HEK293 (cell line): ENCODE results near the gene ITPKC.
A peak's percentile ranks its signal among the peaks of the same experiment; 100 is the strongest.

ENCODE experiments used
- CTCF ChIA-PET: fragments of 350-600 bp; formaldehyde crosslinking; extraction: SDS; loops from one replicate; lab custom pipeline; 2021; ENCODE audit warnings: antibody characterized with exemption; lab: Yijun Ruan, JAX
- POLR2A ChIA-PET: fragments of 300-600 bp; formaldehyde crosslinking; extraction: SDS; loops from one replicate; lab custom pipeline; 2020; ENCODE audit warnings: antibody characterized with exemption, inconsistent platforms; lab: Yijun Ruan, JAX
- H3K27ac ChIP-seq: fragments of 200-500 bp; sonication (Bioruptor generic); 2 replicates; pipeline ENCODE4 v1.5.1; 2014; ENCODE audit warnings: low read depth, low read length, control low read depth, inconsistent platforms; ENCODE audit errors: extremely low read depth
- H3K36me3 ChIP-seq, 2 experiments: fragments of 200-500 bp in 1 of 2; sonication (Bioruptor generic) in 1 of 2; 1 replicate in 1 of 2; 2 replicates in 1 of 2; pipeline ENCODE4 v1.5.1; 2014 to 2017; ENCODE audit warnings: inconsistent platforms in 2 of 2, low read length in 2 of 2; ENCODE audit not compliant: control insufficient read depth in 2 of 2, insufficient read depth in 1 of 2
- H3K4me1 ChIP-seq: fragments of 200-500 bp; sonication (Bioruptor generic); 2 replicates; pipeline ENCODE4 v1.5.1; 2014; ENCODE audit warnings: mild to moderate bottlenecking, low read length, inconsistent platforms; ENCODE audit not compliant: control insufficient read depth, insufficient read depth
- H3K4me3 ChIP-seq: 2 replicates; pipeline ENCODE4 v1.5.1; 2011; ENCODE audit warnings: low read depth, mild to moderate bottlenecking, control low read depth, low read length, moderate library complexity
- H3K9me3 ChIP-seq: fragments of 200-500 bp; sonication (Bioruptor generic); 2 replicates; pipeline ENCODE4 v1.5.1; 2014; ENCODE audit warnings: low read depth, low read length, inconsistent platforms; ENCODE audit not compliant: control insufficient read depth, insufficient read depth
- CTCF ChIP-seq: fragments of 450-650 bp; formaldehyde crosslinking; IDR thresholded peaks from 2 replicates; pipeline ENCODE4 v1.5.1; 2016; ENCODE audit warnings: missing biosample characterization, missing genetic modification characterization
- KLF1 ChIP-seq: fragments of 450-650 bp; formaldehyde crosslinking; IDR thresholded peaks from 2 replicates; pipeline ENCODE4 v1.5.1; 2016; ENCODE audit warnings: missing biosample characterization, missing genetic modification characterization
- KLF16 ChIP-seq: fragments of 450-650 bp; formaldehyde crosslinking; IDR thresholded peaks from 2 replicates; pipeline ENCODE4 v1.5.1; 2017; ENCODE audit warnings: missing biosample characterization, missing genetic modification characterization
- KLF8 ChIP-seq: fragments of 450-650 bp; formaldehyde crosslinking; IDR thresholded peaks from 2 replicates; pipeline ENCODE4 v1.5.1; 2016; ENCODE audit warnings: missing biosample characterization, missing genetic modification characterization
- SCRT2 ChIP-seq: fragments of 450-650 bp; formaldehyde crosslinking; IDR thresholded peaks from 2 replicates; pipeline ENCODE4 v1.5.1; 2016; ENCODE audit warnings: missing biosample characterization, missing genetic modification characterization
- SP2 ChIP-seq: fragments of 450-650 bp; formaldehyde crosslinking; IDR thresholded peaks from 2 replicates; pipeline ENCODE4 v1.5.1; 2016; ENCODE audit warnings: missing biosample characterization, missing genetic modification characterization
- ZNF112 ChIP-seq: fragments of 450-650 bp; formaldehyde crosslinking; IDR thresholded peaks from 2 replicates; pipeline ENCODE4 v1.5.0; 2017; ENCODE audit warnings: missing biosample characterization, missing genetic modification characterization
- ZNF155 ChIP-seq: fragments of 450-650 bp; formaldehyde crosslinking; IDR thresholded peaks from 2 replicates; pipeline ENCODE4 v1.5.1; 2016; ENCODE audit warnings: missing biosample characterization, missing genetic modification characterization
- ZNF18 ChIP-seq: fragments of 450-650 bp; formaldehyde crosslinking; IDR thresholded peaks from 2 replicates; pipeline ENCODE4 v1.5.1; 2016; ENCODE audit warnings: missing biosample characterization, missing genetic modification characterization
- ZNF2 ChIP-seq: fragments of 450-650 bp; formaldehyde crosslinking; IDR thresholded peaks from 2 replicates; pipeline ENCODE4 v1.5.1; 2016; ENCODE audit warnings: missing biosample characterization, missing genetic modification characterization
- ZNF416 ChIP-seq: fragments of 450-650 bp; formaldehyde crosslinking; IDR thresholded peaks from 2 replicates; pipeline ENCODE4 v1.5.1; 2016; ENCODE audit warnings: missing biosample characterization, missing genetic modification characterization
- ZNF473 ChIP-seq: fragments of 450-650 bp; formaldehyde crosslinking; IDR thresholded peaks from 2 replicates; pipeline ENCODE4 v1.5.1; 2017; ENCODE audit warnings: missing biosample characterization, missing genetic modification characterization
- ZNF548 ChIP-seq: fragments of 450-650 bp; formaldehyde crosslinking; IDR thresholded peaks from 2 replicates; pipeline ENCODE4 v1.5.1; 2016; ENCODE audit warnings: missing biosample characterization, missing genetic modification characterization
- ZNF571 ChIP-seq: fragments of 450-650 bp; formaldehyde crosslinking; IDR thresholded peaks from 2 replicates; pipeline ENCODE4 v1.5.0; 2017; ENCODE audit warnings: missing biosample characterization, missing genetic modification characterization
- ZNF629 ChIP-seq: fragments of 450-650 bp; formaldehyde crosslinking; IDR thresholded peaks from 2 replicates; pipeline ENCODE4 v1.5.1; 2017; ENCODE audit warnings: missing biosample characterization, missing genetic modification characterization
- ZNF645 ChIP-seq: fragments of 450-650 bp; formaldehyde crosslinking; IDR thresholded peaks from 2 replicates; pipeline ENCODE4; 2016; ENCODE audit warnings: missing biosample characterization, missing genetic modification characterization
- ZNF704 ChIP-seq: fragments of 450-650 bp; formaldehyde crosslinking; IDR thresholded peaks from 2 replicates; pipeline ENCODE4 v1.5.1; 2016; ENCODE audit warnings: missing biosample characterization, missing genetic modification characterization
- ZNF843 ChIP-seq: fragments of 450-650 bp; formaldehyde crosslinking; IDR thresholded peaks from 2 replicates; pipeline ENCODE4 v1.5.1; 2016; ENCODE audit warnings: missing biosample characterization, missing genetic modification characterization
- TF ChIP-seq, protein P1 (sequence below): fragments of 450-650 bp; formaldehyde crosslinking; IDR thresholded peaks from 2 replicates; pipeline ENCODE4 v1.5.1; 2016; ENCODE audit warnings: missing biosample characterization, missing genetic modification characterization
- TF ChIP-seq, protein P2 (sequence below): fragments of 450-650 bp; formaldehyde crosslinking; IDR thresholded peaks from 2 replicates; pipeline ENCODE4 v1.5.1; 2016; ENCODE audit warnings: missing biosample characterization, missing genetic modification characterization, low read depth

ITPKC gene

DNA sequence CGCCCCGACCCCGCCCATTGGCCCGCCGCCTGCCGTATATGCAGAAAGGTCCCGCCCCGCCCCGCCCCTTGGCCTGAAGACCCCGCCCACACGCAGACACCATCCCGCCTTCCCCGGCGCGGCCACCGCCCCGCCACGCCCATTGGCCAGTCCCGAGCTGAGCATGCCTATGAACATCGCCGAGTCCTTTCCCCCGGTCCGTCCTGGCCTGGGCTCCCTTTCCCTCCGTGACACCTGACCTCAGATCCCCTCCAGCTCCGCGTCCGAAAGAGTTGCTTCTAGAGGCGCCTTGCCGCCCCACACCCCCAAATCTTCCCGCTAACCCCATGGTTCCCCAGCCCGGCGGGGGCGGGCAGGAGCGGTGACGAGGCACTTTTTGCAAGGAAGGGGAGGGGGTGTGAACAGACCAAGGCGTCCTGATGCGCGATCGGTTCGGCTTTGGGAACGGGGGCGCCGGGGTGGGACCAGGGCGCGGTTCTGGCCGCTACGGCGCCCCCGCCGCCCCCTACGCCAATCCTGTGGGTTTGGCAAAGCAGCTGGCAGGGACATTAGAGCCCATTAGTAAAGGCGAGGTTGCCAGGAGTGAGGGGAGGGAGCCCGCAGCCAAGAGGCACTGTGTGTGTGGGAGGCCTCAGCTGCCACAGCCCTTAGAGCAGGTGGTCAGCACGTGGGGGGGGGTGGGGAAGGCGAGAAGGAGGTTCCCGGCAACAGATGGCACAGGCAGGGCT is 26.1 kb upstream of the ITPKC start (continued):
- TF ChIP-seq ZNF155: no peak
- no peak for TF ChIP-seq ZNF571
- TF ChIP-seq, all 188 proteins: peak for 61

DNA sequence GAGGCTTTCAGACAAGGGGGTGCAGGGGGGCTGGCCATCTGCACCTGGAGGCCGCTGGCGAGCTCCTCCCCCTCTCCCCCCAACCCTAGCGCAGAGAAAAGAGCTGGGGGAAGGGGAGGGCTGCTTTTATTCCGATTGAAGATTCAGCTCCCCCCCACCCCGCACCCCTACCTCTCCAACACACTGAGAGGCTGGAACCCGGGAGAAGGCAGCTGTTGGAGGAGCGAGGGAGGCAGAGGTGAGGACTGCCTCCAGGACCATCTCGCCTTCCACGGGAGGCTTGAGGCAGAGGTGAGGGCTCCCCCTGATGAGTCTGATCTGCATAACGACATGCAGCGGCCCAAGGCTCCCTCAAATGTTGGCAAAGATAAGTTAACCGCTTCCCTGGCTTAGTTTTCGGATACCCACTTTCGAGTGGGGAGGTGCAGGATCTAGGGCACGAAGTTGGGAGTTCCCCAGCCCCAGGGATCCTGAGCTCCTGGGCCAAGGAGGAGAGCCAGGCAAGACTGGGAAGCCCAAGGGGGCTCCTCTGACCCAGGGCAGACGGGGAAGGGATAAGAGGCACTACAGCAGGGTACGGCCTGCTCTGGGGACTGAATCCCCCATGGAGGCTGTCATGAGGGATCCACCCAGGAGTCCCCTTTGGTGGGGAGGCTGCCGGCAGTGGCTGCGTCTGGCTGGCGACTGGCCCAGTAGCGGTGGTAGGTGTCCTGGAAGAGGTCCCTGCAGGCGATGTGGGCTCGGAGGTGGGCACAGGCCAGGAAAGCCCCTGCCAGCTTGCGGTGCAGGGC is 25.3 kb upstream of the ITPKC start:
- Histone ChIP-seq H3K4me3 (no peak overlapping the region), H3K27ac (peak overlapping the region; percentile 80; the same call in 1 of the 2 replicates), H3K4me1 (peaks cover 16% of the 10 kb centered on the region), H3K9me3 (no peaks in the 10 kb centered on the region), H3K36me3 (peaks cover 24 to 39% of the 10 kb centered on the region in 2 experiments)
- CTCF ChIA-PET: interaction anchor here (0.8 to 1.3 kb wide), 4 partner anchors 25 to 143 kb away, joined by 3 to 5 read pairs (median 4); partner anchors contain the start of gene COQ8B
- POLR2A ChIA-PET: interaction anchor here (1.1 to 2.3 kb wide), 6 partner anchors 8 to 86 kb away, joined by 4 to 16 read pairs (median 9); partner anchors contain the start of genes ACTMAP, COQ8B, ITPKC and RAB4B
- TF ChIP-seq ZNF645 (tag by site-specific recombination) (no peak), KLF8 (no peak), ZNF112 (tag by site-specific recombination) (no peak), ZNF548 (tag by site-specific recombination) (peak; percentile 83), SCRT2 (tag by site-specific recombination) (no peak), KLF1 (tag by site-specific recombination) (no peak), KLF16 (no peak), ZNF629 (tag by site-specific recombination) (no peak), ZNF416 (tag by site-specific recombination) (no peak), SP2 (tag by site-specific recombination) (no peak), ZNF2 (tag by site-specific recombination) (no peak), CTCF (tag by site-specific recombination) (peak; percentile 22; the same call in 1 of the 2 replicates), ZNF473 (no peak), ZNF18 (no peak), ZNF843 (tag by site-specific recombination) (no peak), ZNF704 (tag by site-specific recombination) (no peak)
- TF ChIP-seq, protein P1, sequence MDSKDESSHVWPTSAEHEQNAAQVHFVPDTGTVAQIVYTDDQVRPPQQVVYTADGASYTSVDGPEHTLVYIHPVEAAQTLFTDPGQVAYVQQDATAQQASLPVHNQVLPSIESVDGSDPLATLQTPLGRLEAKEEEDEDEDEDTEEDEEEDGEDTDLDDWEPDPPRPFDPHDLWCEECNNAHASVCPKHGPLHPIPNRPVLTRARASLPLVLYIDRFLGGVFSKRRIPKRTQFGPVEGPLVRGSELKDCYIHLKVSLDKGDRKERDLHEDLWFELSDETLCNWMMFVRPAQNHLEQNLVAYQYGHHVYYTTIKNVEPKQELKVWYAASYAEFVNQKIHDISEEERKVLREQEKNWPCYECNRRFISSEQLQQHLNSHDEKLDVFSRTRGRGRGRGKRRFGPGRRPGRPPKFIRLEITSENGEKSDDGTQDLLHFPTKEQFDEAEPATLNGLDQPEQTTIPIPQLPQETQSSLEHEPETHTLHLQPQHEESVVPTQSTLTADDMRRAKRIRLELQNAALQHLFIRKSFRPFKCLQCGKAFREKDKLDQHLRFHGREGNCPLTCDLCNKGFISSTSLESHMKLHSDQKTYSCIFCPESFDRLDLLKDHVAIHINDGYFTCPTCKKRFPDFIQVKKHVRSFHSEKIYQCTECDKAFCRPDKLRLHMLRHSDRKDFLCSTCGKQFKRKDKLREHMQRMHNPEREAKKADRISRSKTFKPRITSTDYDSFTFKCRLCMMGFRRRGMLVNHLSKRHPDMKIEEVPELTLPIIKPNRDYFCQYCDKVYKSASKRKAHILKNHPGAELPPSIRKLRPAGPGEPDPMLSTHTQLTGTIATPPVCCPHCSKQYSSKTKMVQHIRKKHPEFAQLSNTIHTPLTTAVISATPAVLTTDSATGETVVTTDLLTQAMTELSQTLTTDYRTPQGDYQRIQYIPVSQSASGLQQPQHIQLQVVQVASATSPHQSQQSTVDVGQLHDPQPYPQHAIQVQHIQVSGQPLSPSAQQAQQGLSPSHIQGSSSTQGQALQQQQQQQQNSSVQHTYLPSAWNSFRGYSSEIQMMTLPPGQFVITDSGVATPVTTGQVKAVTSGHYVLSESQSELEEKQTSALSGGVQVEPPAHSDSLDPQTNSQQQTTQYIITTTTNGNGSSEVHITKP (tag by site-specific recombination): no peak
- TF ChIP-seq, protein P2, sequence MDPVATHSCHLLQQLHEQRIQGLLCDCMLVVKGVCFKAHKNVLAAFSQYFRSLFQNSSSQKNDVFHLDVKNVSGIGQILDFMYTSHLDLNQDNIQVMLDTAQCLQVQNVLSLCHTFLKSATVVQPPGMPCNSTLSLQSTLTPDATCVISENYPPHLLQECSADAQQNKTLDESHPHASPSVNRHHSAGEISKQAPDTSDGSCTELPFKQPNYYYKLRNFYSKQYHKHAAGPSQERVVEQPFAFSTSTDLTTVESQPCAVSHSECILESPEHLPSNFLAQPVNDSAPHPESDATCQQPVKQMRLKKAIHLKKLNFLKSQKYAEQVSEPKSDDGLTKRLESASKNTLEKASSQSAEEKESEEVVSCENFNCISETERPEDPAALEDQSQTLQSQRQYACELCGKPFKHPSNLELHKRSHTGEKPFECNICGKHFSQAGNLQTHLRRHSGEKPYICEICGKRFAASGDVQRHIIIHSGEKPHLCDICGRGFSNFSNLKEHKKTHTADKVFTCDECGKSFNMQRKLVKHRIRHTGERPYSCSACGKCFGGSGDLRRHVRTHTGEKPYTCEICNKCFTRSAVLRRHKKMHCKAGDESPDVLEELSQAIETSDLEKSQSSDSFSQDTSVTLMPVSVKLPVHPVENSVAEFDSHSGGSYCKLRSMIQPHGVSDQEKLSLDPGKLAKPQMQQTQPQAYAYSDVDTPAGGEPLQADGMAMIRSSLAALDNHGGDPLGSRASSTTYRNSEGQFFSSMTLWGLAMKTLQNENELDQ (tag by site-specific recombination): no peak
